GM19238 (cell line): ENCODE data around the gene HSDL1.

Source experiments
- DNase-seq: peaks from one replicate; pipeline ENCODE4 v3.0.0; 2011; ENCODE audit warnings: low spot score; ENCODE audit not compliant: insufficient read length

Gene HSDL1

DNA sequence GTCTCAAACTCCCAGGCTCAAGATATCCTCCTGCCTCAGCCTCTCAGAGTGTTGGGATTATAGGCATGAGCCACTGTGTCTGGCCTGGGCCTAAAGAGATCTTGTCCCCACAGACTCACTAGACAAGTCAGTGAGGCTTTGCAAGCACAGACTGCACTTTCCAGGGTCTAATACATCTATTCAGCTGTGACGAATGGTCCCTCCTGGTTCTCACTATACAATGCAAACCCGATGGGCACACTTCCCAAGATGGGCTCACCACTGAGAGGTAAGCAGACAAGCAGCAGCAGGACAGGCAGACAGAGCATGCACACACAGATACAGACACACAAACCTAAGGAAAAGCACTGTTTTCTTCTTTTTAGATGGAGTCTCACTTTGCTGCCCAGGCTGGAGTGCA is 37.1 kb downstream of the HSDL1 start:
- no peak for DNase-seq

DNA sequence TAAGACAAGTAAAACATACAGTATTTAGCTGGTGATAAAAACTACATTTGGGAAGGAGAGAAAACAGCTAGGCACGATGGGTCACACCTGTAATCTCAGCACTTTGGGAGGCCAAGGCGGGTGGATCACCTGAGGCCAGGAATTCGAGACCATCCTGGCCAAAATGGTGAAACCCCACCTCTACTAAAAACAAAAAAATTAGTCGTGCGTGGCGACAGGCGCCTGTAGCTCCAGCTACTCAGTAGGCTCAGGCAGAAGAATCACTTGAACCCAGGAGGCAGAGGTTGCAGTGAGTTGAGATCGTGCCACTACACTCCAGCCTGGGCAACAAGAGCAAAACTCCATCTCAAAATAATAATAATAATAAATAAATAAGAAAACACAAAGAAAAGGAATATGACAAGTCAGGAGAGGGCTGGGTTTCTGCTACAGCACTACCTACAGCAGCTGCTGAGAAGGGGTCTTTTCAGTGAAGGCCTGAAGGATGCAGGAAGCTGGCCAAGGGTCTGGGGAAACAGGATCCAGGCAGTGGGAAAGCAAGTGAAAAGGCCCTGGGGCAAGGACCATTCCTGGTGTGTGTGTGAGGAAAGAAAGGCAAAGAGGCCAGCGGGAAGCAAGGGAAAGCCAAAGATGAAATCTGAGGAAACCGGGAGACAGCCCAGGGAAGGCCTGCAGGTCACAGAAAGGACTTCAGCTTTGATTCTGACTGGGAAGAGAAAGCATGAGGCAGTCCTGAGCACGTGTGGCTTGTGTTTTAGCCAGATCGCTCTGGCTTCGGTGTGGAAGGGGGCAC is 38.8 kb downstream of the HSDL1 start:
- no peak for DNase-seq

DNA sequence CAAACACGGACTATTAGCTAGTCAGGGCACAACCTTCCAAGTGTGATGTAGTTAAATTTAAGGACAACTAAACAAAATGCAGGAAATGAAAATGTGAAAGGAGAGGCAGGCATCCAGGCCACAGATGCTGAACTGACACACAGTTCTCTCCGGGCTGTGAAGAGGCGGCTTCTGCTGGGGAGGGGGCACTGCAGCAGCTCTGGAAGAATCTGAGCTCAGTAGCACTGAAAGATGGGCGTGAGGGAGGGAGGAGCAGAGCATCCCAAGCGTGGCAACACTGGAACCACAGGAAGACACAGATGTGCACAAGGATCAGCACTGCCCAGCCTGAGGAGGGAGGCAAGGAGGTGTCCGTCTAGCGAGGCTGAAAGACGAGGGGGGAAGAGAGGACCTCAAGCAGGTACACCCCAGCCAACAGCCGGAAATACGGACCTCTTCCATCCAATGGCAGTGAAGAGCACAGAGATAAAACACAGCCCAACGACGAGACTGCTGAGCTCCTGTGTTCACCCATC is 39.6 kb downstream of the HSDL1 start:
- DNase-seq: no peak

DNA sequence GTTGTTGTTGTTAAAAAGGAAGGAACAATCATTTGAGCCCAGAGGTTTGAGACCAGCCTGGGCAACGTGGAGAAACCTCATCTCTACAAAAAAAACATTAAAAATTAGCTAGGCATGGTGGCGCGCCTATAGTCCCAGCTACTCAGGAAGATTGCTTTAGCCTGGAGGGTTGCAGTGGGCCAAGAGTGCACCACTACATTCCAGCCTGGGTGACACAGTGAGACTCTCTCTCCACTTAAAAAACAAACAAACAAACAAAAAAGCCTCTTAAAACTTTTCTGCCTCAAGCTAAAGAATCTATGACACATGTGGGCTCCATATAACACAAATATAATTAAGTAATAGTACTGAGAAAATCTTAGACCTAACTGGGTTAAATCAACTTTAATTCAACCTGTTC is 40.7 kb downstream of the HSDL1 start:
- DNase-seq: no peak

DNA sequence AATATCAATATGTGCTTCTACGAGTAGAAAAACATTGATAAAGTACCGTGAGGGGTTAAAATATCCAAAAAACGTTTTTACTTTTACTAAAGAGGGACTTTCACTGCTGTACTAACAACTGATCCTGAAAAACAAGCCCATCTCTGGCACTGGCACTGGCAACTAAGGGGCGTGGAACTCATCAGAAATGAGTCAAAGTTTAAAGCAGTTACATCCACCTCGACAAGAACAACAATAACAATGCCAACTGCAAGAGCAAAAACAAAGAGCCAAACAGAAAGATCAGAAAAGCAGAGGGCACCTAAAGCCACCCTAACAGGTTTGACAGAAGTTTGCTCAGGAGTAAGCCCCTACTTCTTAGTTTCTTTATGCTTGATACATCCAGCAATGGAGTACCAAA is 41.3 kb downstream of the HSDL1 start:
- DNase-seq: no peak

DNA sequence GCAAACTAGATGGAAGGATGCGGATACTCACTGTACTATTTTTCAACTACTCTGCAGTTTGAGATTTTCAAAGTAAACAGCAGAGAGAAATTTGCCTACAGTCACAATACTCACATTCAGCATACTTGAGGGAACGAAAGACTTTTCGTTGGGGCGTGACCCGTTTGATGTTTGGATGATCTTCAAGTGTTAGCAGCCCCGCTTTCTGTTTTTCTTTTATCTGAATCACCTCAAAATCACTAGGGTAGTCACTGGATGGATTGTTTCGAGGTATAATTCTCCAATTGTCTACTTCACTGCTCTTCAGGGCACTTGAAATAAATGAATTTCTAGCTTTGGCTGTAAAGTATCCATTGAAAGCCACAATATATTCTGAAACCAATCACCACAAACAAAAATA is 46.0 kb downstream of the HSDL1 start:
- DNase-seq: no peak

DNA sequence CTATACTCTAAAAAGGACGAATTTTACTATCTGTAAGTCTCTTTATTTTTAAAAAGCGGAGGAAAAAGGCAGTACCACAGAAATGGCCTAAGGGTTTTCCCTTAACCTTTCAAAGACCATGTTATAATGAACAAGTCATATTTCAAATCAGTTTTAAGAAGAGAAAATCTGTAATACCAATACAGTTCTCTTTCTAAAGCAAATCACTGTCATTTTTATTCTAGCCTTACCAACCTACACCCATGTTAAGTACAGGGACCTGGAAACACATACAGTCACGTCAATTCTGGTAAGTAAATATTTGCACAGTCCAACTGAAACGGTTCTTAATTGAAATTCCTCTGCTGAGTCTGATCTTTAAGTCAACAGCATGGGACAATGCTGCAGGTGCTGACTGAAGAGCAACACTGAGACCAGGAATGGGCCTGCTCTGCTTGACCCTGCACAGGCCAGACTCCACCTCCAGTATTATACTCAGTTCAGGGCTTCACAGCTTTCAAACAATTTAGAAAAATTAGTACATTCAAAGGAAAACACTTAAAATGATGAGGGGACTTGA is 48.5 kb downstream of the HSDL1 start:
- DNase-seq: no peak

DNA sequence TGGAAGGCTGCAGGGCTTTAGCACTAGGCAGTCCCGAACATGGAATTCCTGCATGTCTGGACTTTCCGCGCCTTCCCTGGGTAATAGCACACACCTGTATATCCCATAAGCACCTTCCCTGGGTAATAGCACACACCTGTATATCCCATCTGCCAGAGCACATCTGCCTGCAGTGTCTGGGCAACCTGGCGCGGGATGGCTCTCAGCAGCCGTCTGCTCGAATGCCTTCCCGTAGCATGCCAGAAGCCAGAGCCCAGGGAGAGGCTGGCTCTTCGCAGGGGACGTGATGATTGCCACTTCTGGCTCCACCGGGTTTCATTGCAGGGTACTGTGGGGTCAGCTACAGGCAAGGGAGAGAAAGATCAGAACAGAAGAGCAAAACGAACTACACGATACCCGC is 49.5 kb downstream of the HSDL1 start:
- DNase-seq: no peak

DNA sequence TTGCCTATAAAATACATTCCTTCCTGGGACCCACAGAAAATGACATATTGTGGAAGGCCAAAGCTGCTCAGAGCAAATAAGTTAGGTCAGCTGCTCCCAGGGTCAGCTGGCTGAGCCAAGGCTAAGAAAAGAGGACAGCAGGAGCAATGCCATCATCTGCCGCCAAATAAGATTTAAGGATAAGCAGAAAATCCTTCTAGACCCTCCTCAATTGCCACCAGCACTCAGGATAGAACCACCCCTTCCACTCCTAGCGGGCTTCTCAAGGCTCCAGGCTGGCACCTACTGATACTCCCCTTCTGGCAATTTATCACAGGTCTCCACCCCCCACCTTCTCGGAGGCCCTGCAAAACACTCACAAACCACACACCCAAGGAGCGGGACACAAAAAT is 51.1 kb downstream of the HSDL1 start:
- no peak for DNase-seq

DNA sequence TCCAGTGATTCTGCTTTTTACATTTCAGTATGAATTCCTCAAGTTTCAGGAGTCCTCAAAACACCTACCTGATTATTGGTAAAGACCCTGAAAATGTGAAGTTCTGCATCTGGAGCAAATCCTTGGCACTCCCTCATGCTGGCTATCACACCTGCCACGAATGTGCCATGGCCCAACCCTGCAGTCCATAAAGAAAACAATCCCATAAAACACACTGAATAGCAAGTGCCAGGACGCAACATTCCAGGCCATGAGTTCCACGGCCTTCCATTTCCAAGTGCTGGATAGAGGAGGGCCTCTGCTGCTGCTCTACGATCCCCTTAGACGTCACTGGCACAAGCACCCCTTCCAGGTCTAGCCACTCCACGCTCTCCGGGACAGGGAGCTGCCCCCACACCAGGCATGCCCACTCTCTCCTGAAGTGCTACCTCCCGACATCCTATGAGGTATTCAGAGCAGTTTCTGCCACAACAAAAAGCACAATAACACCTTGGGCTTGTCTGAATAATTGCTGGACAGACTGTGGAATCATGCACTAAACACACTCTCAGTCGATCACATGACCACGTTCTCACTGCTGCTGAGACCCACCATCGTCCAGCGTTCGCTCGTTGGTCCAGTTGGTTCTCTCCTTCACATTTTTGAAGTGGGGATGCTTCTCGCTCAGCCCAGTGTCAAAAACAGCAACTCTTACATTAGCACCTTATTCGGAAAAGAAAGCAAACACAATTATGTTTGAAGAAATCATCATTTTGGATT is 51.7 kb downstream of the HSDL1 start:
- no peak for DNase-seq

DNA sequence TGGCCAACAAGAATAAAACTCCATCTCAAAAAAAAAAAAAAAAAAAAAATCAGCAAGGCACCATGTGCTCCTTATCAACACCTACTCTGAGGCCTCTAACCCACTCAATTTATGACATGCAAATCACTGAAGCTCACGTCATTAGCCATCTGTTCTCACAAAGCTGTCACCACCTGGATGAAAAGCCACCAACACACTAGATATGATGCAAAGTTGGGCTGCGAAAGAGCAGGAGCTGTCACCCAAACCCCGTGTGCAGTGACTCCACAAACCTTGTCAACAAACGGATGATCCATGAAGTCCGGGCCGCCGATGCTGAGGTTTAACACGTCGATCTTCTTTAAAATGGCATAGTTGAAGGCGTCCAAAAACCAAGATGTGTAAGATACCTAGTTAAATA is 53.5 kb downstream of the HSDL1 start:
- DNase-seq: no peak

DNA sequence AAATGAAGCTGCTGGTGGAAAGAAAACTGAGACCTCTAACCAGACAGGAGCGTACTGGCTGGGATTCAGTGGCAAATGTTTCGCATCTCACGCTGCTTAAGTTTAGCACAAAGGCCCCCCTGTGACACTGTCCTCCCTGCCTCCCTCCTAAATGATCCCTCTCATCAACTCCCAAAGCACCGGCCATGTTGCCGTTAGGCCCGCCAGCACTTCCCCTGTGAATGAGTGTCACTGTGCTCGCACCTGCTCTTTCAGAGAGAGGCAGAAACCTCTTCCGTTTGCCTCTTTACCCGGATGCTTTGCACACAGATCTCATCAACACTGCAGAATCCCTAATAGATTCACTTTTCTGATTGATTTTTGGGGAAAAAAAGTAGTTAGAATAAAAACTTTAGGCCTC is 54.8 kb downstream of the HSDL1 start:
- DNase-seq: no peak

DNA sequence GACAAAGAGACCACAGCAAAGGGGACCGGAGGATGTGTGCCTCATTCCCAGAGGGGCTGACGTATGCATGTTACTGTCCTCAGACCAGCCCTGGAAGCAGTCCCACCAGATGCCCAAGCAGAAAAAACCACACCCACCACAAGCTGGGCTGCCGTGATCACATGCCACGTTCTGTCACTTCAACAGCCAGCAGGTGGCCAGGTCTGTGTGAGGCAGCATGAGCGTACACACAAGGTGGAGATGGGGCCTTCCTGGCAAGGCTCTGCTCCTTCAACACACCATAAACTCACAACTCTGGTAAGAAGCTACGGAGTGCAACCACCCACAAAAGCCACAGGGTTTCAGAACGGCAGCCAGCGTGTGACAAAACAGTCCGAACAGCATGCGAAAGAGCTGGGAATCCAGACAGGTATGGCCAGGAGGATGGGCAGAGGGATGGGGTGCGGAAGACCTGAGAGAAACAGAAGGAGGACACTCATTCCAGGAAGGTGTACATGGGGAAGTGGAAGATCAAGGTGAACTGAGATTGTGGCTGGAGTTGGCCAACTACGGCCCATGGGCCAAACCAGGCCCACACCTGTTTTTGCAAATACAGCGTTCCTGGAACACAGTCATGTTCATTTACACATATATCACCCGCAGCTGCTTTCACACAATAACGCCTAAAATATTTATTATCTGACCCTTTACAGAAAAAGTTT is 56.1 kb downstream of the HSDL1 start:
- DNase-seq: peak; percentile 69

DNA sequence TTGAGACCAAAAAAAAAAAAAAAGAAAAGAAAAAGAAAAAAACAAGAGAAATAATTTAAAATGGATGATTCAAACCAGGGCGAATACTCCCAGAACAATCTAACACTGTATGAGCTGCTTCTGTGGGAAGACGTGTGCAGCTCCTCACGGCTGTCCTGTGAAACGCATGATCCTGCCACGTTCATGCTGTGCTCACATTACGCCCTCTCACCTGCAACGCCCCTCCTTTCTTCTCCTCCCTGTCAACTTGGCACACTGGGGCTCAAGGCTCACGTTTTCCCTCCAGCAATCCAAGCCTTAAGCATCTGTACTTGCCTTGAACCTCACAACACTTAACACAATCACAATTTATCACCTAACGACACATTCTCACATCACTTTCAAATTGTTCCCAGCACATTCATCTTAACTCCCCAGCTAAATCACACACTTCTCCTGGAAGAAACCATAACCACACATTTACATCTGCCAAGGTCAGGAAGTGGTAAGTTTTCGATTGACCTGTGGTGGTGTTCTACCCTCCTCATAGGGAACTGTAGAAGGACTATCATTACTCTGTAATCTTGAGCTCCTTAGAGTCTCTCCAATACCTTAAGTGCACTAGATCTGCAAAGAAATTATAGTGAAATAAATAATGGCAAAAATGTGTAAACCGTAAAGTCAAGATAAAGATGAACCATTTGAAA is 57.4 kb downstream of the HSDL1 start:
- DNase-seq: no peak

DNA sequence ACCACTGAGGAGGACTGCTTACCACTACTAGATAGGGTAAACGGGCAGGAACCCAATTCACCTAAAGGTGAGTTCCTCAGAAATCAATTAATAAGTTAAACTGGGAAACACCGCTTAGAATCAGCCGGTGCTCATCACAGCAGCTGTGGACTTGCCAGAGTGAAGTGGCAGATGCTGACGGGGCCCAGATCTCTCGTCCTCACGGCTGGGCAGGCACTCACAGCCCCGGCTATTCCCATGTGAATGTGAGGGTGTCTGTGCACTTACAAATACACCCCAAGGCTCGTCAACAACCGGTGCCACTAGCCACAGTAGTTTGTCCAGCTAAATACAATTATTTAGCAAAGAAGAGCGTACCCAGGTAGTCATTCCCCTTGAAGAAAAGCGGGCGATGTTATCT is 58.0 kb downstream of the HSDL1 start:
- no peak for DNase-seq

DNA sequence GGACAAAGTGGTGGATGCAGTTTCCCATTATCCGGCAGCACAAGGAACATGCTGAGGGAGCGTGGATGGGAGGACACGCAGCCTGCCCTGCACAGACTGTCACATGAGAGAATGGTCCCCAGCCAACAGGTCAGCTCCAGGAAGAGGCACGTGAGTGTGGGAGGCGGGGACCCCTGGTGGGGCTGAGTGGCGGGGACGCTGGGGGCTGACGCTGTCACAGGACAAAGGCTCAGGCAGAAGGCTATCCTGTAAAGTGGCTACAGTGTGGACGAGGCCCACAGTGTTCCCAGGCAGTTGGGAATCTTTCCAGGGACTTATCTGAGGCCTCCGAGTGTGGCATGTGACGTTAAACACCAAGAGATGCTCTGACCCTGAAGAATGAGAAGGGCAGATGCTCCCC is 58.6 kb downstream of the HSDL1 start:
- no peak for DNase-seq

DNA sequence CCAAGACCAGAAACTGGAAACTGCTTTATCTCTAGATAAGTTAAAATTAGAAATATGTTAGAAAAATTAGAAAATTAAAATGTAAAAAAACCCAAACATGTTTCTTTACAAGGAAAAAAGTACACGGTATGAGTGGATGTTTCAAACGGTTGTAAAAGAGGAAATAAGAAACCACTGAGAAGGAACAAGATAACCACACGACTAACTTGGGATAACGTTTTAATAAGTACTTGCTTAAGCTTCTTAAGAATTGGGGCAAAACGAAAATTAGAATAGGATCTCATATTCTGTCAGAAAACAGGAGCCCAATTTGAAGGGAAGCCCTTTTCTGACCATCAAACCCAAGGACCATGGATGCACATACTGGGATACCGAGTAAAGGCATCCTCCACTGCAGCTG is 59.2 kb downstream of the HSDL1 start:
- DNase-seq: no peak

DNA sequence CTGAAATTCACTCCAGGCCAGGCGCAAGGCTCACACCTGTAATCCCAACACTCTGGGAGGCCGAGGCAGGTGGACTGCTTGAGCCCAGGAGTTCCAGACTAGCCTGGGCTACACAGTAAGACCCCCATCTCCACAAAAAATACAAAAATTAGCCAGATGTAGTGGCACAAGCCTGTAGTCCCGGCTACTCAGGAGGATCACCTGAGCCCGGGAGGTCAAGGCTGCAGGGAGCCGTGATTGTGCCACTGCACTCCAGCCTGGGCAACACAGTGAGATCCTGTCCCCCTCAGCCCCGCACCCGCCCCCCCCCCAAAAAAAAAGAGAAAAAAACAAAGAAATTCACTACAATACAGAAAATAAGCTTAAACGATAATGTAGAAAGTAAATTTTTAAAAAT is 59.7 kb downstream of the HSDL1 start:
- no peak for DNase-seq

DNA sequence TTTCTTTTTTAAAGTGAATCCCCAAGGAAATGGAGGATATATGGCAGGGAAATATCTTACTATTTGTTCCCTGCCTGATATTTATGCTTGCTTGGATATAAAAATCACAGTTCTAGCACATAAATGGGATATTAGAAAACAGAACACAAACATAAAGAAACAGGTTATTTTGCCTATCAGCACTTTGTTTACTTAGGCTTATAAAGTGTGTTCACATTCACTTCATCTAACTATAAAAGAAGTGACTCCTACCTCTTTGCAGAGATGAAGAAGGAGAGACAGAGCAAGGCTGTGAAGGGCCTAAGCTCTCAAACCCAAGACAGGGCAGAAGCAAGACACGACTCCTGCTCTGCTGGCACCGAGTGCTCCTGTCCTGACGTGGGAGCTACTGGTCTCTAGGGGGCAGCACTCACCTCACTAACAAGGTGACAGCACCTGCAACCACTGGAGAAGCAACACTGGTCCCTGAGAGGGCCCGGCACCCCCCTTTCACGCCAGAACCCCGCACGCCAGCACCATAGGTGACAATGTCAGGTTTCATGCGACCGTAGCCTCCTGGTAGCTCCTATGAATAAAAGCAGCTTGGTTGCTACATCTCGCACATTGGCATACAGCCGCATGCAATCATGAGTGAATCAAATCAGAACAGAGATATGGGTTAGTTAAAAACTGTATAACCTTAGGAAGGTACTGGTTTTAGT is 60.3 kb downstream of the HSDL1 start:
- peak; percentile 72 for DNase-seq

DNA sequence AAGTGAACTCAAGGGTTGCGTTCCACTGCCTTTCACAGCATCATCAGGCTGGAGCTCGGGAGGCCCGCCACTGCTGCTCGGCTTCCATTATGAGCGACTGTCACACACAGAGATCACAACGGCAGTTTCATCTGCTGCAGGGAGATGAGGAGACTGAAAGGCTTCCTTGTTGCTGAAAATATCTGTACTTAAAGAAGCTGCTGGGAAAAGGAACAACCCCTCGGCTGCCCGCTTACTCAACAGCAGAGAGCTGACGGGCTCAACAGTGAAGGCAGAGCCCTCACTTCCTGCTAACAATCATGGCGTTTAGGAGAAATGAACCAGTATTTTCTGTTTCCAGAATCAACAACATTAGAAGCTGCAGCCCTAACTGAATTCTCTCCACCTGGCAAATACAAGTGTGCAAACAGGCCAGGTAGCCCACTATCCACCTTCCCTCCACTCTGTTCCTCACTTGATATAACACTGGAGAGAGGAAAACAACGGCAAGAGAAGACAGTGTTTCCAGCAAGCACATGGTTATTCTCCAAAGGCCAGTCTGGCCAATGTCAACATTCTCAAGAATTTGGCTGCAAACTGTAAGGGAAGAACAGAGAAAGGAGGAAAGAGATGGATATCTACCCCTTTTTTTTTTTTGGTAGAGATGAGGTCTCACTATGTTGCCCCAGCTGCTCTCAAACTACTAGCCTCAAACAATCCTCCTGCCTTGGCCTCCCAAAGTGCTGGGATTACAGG is 62.0 kb downstream of the HSDL1 start:
- DNase-seq: no peak
